ENCODE measurements around the gene ECEL1.

ECEL1 gene

GRCh38 chr2:232519581-232520438 is 32.2 kb upstream of the ECEL1 start, which contains the start of gene PRSS56:
Gene PRSS56, plus strand, starts transcription at chr2:232520388. Its CDS starts 211 bp downstream, at chr2:232520599.
- TF ChIP-seq ZNF560 (tag by site-specific recombination; IDR thresholded peaks at IDR 0.05; ENCODE audit: borderline replicate concordance) (no peak), ZNF23 (tag by site-specific recombination; IDR thresholded peaks at IDR 0.05; ENCODE audit: borderline replicate concordance) (no peak), ZNF354C (tag by site-specific recombination; IDR thresholded peaks at IDR 0.05; ENCODE audit: borderline replicate concordance, low read depth) (no peak), ZNF488 (tag by site-specific recombination; IDR thresholded peaks at IDR 0.05) (no peak), ZBTB8A (tag by site-specific recombination; IDR thresholded peaks at IDR 0.05) (no peak), KLF17 (tag by site-specific recombination; IDR thresholded peaks at IDR 0.05) (no peak), TSHZ1 (tag by site-specific recombination; IDR thresholded peaks at IDR 0.05; ENCODE audit: borderline replicate concordance) (no peak), ZNF423 (tag by site-specific recombination; IDR thresholded peaks at IDR 0.05) (no peak), ZNF394 (tag by site-specific recombination; IDR thresholded peaks at IDR 0.05; ENCODE audit: borderline replicate concordance) (no peak), HOXC10 (CRISPR knock-in tag; IDR thresholded peaks at IDR 0.05) (no peak), ZFP37 (tag by site-specific recombination; IDR thresholded peaks at IDR 0.05) (no peak), ZNF747 (tag by site-specific recombination; IDR thresholded peaks at IDR 0.05) (no peak), PATZ1 (tag by site-specific recombination; IDR thresholded peaks at IDR 0.05) (no peak), MYNN (tag by site-specific recombination; IDR thresholded peaks at IDR 0.05; ENCODE audit: borderline replicate concordance) (no peak), MEIS1 (CRISPR knock-in tag; IDR thresholded peaks at IDR 0.05; ENCODE audit: borderline replicate concordance) (no peak), ZEB2 (tag by site-specific recombination; IDR thresholded peaks at IDR 0.05) (no peak), ZNF19 (tag by site-specific recombination; IDR thresholded peaks at IDR 0.05; ENCODE audit: low read depth) (no peak)
- ChIA-PET POLR2A (no interaction called here), CTCF (interaction anchor here (0.6 to 4.9 kb wide), 10 partner anchors 12 to 595 kb away, joined by 3 to 77 read pairs (median 5); no protein-coding TSS in a partner anchor)
- Histone ChIP-seq H3K9me3 (ENCODE audit: control insufficient read depth, insufficient read depth, low read depth, low read length) (no peaks in the 10 kb centered on the region), H3K36me3 (ENCODE audit: control insufficient read depth in 2 of 2, insufficient read depth in 1 of 2, low read length in 2 of 2) (no peaks in the 10 kb centered on the region), H3K4me1 (ENCODE audit: control insufficient read depth, insufficient read depth, low read length) (no peaks in the 10 kb centered on the region; the same call in 1 of the 2 replicates), H3K27ac (ENCODE audit: extremely low read depth, low read depth, low read length) (no peak within 1 kb of the TSS), H3K4me3 (ENCODE audit: low read depth, low read length) (no peak within 1 kb of the TSS)

Measured in HEK293 (cell line).